Ishikawa (cell line): ENCODE results near the gene LHPP.

ENCODE experiments used
- CEBPB ChIP-seq: IDR thresholded peaks from 2 replicates; pipeline ENCODE4 v1.6.1; 2012
- CREB1 ChIP-seq: IDR thresholded peaks from 2 replicates; pipeline ENCODE4 v1.6.1; 2012; ENCODE audit warnings: low read depth
- EGR1 ChIP-seq: IDR thresholded peaks from 2 replicates; pipeline ENCODE4 v1.6.1; 2012
- EP300 ChIP-seq: IDR thresholded peaks from 2 replicates; pipeline ENCODE4 v1.6.1; 2012; ENCODE audit warnings: borderline replicate concordance
- FOXM1 ChIP-seq: IDR thresholded peaks from 2 replicates; pipeline ENCODE4 v1.6.1; 2012; ENCODE audit warnings: low read depth, borderline replicate concordance
- NFIC ChIP-seq: IDR thresholded peaks from 2 replicates; pipeline ENCODE4 v1.6.1; 2012
- RAD21 ChIP-seq: IDR thresholded peaks from 2 replicates; pipeline ENCODE4 v1.6.1; 2012; ENCODE audit warnings: low read depth
- TEAD4 ChIP-seq: IDR thresholded peaks from 2 replicates; pipeline ENCODE4 v1.6.1; 2012
- YY1 ChIP-seq: IDR thresholded peaks from 2 replicates; pipeline ENCODE4 v1.6.1; 2012; ENCODE audit warnings: low read depth
- ZBTB7A ChIP-seq: IDR thresholded peaks from 2 replicates; pipeline ENCODE4 v1.6.1; 2012; ENCODE audit warnings: low read depth
- TF ChIP-seq, protein P1 (sequence below): IDR thresholded peaks from 2 replicates; pipeline ENCODE4 v1.6.1; 2012
- TF ChIP-seq, protein P2 (sequence below): IDR thresholded peaks from 2 replicates; pipeline ENCODE4 v1.6.1; 2012; ENCODE audit warnings: low read depth, mild to moderate bottlenecking
- TF ChIP-seq, protein P3 (sequence below): IDR thresholded peaks from 2 replicates; pipeline ENCODE4 v1.6.1; 2012

The LHPP gene

DNA sequence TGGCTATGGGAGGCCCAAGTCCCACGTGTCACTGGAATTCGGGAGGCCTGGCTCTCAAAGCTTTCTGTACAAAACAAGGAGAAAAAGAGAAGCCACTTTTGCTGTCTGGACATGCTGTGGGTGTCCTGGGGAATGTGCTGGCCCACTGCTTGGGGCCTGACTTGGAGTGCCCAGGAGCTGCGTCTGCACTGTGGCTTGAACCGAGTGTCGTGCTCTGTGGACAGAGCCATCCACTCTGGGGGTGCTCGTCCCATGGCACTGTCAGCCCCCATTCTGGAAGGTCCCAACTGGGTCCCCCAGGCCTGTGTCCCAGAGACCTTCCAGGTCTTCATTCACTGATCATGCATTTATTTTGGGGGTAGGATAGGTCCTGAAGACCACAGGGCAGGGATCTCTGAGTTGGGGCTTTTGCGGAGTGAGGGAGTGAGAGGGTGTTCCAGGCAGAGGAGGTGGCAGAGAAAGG lies 138.0 kb downstream of the LHPP start:
- TF ChIP-seq EGR1, result no peak
- TF ChIP-seq EP300, result no peak
- TF ChIP-seq CEBPB, result no peak
- TF ChIP-seq YY1, result no peak
- TF ChIP-seq NFIC, result no peak
- TF ChIP-seq, protein P1, sequence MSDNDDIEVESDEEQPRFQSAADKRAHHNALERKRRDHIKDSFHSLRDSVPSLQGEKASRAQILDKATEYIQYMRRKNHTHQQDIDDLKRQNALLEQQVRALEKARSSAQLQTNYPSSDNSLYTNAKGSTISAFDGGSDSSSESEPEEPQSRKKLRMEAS, result no peak
- no peak for TF ChIP-seq CREB1
- TF ChIP-seq FOXM1, result no peak

DNA sequence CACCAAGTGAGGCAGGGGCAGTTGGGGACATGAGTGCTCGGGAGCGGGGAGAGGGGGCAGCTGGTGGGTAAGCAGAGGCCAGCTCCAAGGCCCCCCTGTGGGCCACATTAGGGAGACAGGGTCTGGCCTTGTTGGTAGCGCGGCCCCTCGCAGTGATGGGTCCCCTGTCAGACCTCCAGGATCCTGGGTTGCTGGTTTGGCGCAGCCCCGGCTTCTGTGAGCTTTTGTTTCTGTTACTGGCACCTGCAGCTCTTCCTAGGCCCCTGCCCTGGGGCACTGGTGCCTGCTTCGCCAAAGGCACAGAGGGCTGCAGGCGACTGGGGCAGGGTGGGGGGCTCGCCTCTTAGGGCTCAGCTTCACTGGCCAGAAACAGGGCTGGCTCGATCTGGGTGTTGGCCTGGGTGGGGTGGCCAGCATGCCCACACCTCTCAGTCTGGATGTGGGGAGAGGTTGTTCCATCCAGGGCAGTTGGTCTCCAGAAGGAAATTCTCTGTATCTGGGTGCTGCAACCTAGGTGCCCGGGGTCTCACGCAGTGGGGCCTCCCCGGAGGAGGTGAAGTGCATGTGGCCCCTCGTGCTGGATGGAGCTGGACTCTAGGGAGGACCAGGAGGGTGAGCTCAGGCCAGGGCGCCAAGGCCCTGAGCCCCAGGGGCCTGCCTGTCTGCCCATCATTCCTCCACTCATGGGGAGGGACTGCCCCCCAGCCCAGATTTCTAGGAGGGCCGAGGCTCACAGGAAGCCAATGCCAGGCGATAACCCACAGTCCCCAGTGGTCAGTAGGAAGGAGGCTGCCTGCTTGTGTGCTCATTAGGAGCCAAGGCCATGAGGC lies 138.6 kb downstream of the LHPP start:
- TF ChIP-seq, protein P2, sequence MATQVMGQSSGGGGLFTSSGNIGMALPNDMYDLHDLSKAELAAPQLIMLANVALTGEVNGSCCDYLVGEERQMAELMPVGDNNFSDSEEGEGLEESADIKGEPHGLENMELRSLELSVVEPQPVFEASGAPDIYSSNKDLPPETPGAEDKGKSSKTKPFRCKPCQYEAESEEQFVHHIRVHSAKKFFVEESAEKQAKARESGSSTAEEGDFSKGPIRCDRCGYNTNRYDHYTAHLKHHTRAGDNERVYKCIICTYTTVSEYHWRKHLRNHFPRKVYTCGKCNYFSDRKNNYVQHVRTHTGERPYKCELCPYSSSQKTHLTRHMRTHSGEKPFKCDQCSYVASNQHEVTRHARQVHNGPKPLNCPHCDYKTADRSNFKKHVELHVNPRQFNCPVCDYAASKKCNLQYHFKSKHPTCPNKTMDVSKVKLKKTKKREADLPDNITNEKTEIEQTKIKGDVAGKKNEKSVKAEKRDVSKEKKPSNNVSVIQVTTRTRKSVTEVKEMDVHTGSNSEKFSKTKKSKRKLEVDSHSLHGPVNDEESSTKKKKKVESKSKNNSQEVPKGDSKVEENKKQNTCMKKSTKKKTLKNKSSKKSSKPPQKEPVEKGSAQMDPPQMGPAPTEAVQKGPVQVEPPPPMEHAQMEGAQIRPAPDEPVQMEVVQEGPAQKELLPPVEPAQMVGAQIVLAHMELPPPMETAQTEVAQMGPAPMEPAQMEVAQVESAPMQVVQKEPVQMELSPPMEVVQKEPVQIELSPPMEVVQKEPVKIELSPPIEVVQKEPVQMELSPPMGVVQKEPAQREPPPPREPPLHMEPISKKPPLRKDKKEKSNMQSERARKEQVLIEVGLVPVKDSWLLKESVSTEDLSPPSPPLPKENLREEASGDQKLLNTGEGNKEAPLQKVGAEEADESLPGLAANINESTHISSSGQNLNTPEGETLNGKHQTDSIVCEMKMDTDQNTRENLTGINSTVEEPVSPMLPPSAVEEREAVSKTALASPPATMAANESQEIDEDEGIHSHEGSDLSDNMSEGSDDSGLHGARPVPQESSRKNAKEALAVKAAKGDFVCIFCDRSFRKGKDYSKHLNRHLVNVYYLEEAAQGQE, result no peak
- TF ChIP-seq FOXM1, result no peak
- TF ChIP-seq EP300, result no peak
- no peak for TF ChIP-seq YY1
- TF ChIP-seq TEAD4, result no peak
- TF ChIP-seq, protein P1, result no peak
- no peak for TF ChIP-seq CREB1

DNA sequence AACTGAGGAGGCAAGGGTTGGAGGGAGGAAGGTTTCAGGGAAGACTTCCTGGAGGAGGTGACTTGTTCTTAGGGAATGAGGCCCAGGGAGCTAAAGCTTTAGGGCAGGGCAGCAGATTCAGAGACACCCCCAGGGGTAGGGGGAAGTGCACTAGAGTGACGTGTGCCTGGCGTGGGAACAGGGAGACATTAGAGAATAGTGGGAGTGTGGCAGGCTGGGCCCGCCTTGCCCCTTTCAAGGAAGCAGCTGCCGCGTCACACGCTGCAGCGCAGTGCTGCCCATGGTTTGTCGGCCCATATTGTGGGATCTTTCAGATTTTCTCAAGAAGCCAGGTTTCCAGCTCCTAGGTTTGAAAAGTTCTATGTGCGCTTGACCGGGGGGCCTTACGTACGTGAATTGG lies 139.4 kb downstream of the LHPP start:
- TF ChIP-seq, protein P3, sequence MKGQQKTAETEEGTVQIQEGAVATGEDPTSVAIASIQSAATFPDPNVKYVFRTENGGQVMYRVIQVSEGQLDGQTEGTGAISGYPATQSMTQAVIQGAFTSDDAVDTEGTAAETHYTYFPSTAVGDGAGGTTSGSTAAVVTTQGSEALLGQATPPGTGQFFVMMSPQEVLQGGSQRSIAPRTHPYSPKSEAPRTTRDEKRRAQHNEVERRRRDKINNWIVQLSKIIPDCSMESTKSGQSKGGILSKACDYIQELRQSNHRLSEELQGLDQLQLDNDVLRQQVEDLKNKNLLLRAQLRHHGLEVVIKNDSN, result no peak

GRCh38 chr10:124601431-124602120 lies 140.0 kb downstream of the LHPP start:
- TF ChIP-seq, protein P2, result no peak
- no peak for TF ChIP-seq CEBPB
- no peak for TF ChIP-seq NFIC
- no peak for TF ChIP-seq YY1
- no peak for TF ChIP-seq TEAD4
- TF ChIP-seq EP300, result no peak
- TF ChIP-seq, protein P3, result no peak
- no peak for TF ChIP-seq ZBTB7A
- TF ChIP-seq FOXM1, result no peak
- no peak for TF ChIP-seq CREB1

DNA sequence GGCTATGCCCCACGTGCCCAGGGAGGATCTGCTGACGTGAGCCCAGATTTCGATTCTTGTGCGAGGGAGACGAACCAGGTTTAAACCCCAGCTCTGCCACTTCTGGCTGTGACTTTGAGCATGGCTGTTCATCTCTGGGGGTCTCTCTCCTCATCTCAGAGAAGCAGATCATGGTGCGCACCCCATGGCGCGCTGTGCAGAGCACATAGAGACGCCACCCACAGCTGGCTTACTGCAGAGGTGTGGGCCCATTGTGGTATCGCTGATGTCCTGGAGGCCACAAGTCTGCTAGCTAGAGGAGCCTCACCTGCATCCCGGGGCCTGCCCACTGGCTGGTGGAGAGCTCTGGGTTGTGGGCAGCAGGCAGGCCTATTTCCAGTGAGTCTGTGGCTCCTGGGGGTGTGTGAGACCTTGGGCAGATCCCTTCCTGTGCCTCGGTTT lies 140.5 kb downstream of the LHPP start:
- TF ChIP-seq, protein P2, result no peak
- no peak for TF ChIP-seq RAD21
